GM23338 (cell line): ENCODE results near the gene UBR2. TPM values are rescaled to one million over a fixed set of nuclear protein-coding genes. Genes with fewer than 3 reads are reported as not detected.

Experiments used
- ATAC-seq: fragments of 200-7000 bp; cut with Tn5 transposase; 3 replicates; pipeline ENCODE4 v1.9.1; 2020
- DNase-seq: peaks from one replicate; pipeline ENCODE4 v3.0.0-alpha.2; 2015; ENCODE audit warnings: low spot score
- H2AFZ ChIP-seq: fragments of 200-600 bp; sonication (generic); 2 replicates; pipeline ENCODE4 v1.8.0; 2016; ENCODE audit warnings: antibody characterized with exemption, mild to moderate bottlenecking, moderate library complexity
- H3F3A ChIP-seq: fragments of 200-600 bp; sonication (generic); replicated peaks from 2 replicates; pipeline ENCODE4 v1.8.0; 2017; ENCODE audit warnings: antibody characterized with exemption, mixed run types, low read depth
- H3K27ac ChIP-seq: fragments of 200-600 bp; sonication (generic); 2 replicates; pipeline ENCODE4 v1.6.1; 2016; ENCODE audit warnings: low read depth
- H3K27me3 ChIP-seq: fragments of 200-600 bp; sonication (generic); 2 replicates; pipeline ENCODE4 v1.8.0; 2016; ENCODE audit warnings: mild to moderate bottlenecking, mixed run types, moderate library complexity; ENCODE audit not compliant: insufficient read depth
- H3K36me3 ChIP-seq: fragments of 200-600 bp; sonication (generic); 2 replicates; pipeline ENCODE4 v1.8.0; 2016; ENCODE audit warnings: mild to moderate bottlenecking; ENCODE audit not compliant: insufficient read depth
- H3K4me1 ChIP-seq: fragments of 200-600 bp; sonication (generic); 2 replicates; pipeline ENCODE4 v1.8.0; 2016; ENCODE audit warnings: mild to moderate bottlenecking, moderate library complexity; ENCODE audit not compliant: insufficient read depth
- H3K4me2 ChIP-seq: fragments of 200-600 bp; sonication (generic); 2 replicates; pipeline ENCODE4 v1.7.1; 2017; ENCODE audit warnings: mixed run types
- H3K4me3 ChIP-seq: fragments of 200-600 bp; sonication (generic); 2 replicates; pipeline ENCODE4 v1.6.1; 2016; ENCODE audit warnings: mixed run types
- H3K79me2 ChIP-seq: fragments of 200-600 bp; sonication (generic); replicated peaks from 2 replicates; pipeline ENCODE4 v1.8.0; 2017; ENCODE audit warnings: mild to moderate bottlenecking; ENCODE audit not compliant: insufficient read depth
- H3K9me2 ChIP-seq: fragments of 200-600 bp; sonication (generic); 2 replicates; pipeline ENCODE4 v1.8.0; 2017; ENCODE audit not compliant: insufficient read depth
- H4K20me1 ChIP-seq: fragments of 200-600 bp; sonication (generic); replicated peaks from 2 replicates; pipeline ENCODE4 v1.8.0; 2017; ENCODE audit warnings: mild to moderate bottlenecking; ENCODE audit not compliant: insufficient read depth
- H3K27ac Mint-ChIP-seq: 2 replicates; pipeline ENCODE4 v1.8.0; 2020; ENCODE audit warnings: inconsistent platforms, mild to moderate bottlenecking, moderate library complexity, mixed read lengths
- H3K27me3 Mint-ChIP-seq: 3 replicates; pipeline ENCODE4 v1.8.0; 2022; ENCODE audit warnings: low read depth, mild to moderate bottlenecking, moderate library complexity, mixed read lengths, inconsistent platforms; ENCODE audit not compliant: insufficient read depth, poor library complexity
- H3K36me3 Mint-ChIP-seq: 3 replicates; pipeline ENCODE4 v1.8.0; 2021; ENCODE audit warnings: low read depth, mild to moderate bottlenecking, inconsistent platforms, moderate library complexity, mixed read lengths
- H3K4me1 Mint-ChIP-seq: 3 replicates; pipeline ENCODE4 v1.8.0; 2020; ENCODE audit warnings: mild to moderate bottlenecking, inconsistent platforms, mixed read lengths
- H3K4me3 Mint-ChIP-seq: 3 replicates; pipeline ENCODE4 v1.8.0; 2021; ENCODE audit warnings: moderate library complexity, mild to moderate bottlenecking, inconsistent platforms, mixed read lengths
- H3K9me3 Mint-ChIP-seq: 3 replicates; pipeline ENCODE4 v1.8.0; 2020; ENCODE audit warnings: moderate library complexity, mild to moderate bottlenecking, inconsistent platforms, mixed read lengths
- CREB1 ChIP-seq: fragments of 250-450 bp; sonication (Bioruptor Pico); IDR thresholded peaks from 2 replicates; pipeline ENCODE4 v1.5.0; 2020; ENCODE audit warnings: low read depth, mild to moderate bottlenecking, moderate library complexity
- CTCF ChIP-seq, 2 experiments: fragments of 200-600 bp in 1 of 2; sonication (generic) in 1 of 2; conservative IDR thresholded peaks; 2 replicates each; pipeline versions ENCODE4 v1.5.1 to v1.6.1; 2016 to 2017; ENCODE audit warnings: antibody characterized with exemption in 2 of 2, low read depth in 2 of 2, mild to moderate bottlenecking in 2 of 2, moderate library complexity in 1 of 2
- ETS1 ChIP-seq: IDR thresholded peaks from 2 replicates; pipeline ENCODE4 v1.6.1; 2016; ENCODE audit warnings: antibody characterized with exemption
- EZH2 ChIP-seq: fragments of 200-600 bp; sonication (generic); IDR thresholded peaks from one replicate; pipeline ENCODE4 v1.8.0; 2017; ENCODE audit warnings: antibody characterized with exemption, mild to moderate bottlenecking, low read depth; ENCODE audit not compliant: unreplicated experiment
- EZH2phosphoT487 ChIP-seq: fragments of 200-600 bp; sonication (generic); IDR thresholded peaks from one replicate; pipeline ENCODE4 v1.8.1; 2018; ENCODE audit warnings: antibody characterized with exemption; ENCODE audit not compliant: unreplicated experiment
- JUNB ChIP-seq: IDR thresholded peaks from one replicate; pipeline ENCODE4 v1.6.1; 2016; ENCODE audit warnings: antibody characterized with exemption; ENCODE audit not compliant: unreplicated experiment
- NANOG ChIP-seq: IDR thresholded peaks from 2 replicates; pipeline ENCODE4 v1.6.1; 2016; ENCODE audit warnings: antibody characterized with exemption, borderline replicate concordance
- POLR2AphosphoS5 ChIP-seq: IDR thresholded peaks from 2 replicates; pipeline ENCODE4 v1.6.1; 2016; ENCODE audit warnings: antibody characterized with exemption, low read depth
- REST ChIP-seq: IDR thresholded peaks from one replicate; pipeline ENCODE4 v1.6.1; 2018; ENCODE audit warnings: antibody characterized with exemption; ENCODE audit not compliant: unreplicated experiment
- STAT1 ChIP-seq: IDR thresholded peaks from one replicate; pipeline ENCODE4 v1.6.1; 2016; ENCODE audit warnings: antibody characterized with exemption; ENCODE audit not compliant: unreplicated experiment
- ZNF114 ChIP-seq: fragments of 250-450 bp; sonication (Bioruptor Pico); IDR thresholded peaks from 2 replicates; pipeline ENCODE4 v1.5.0; 2020; ENCODE audit warnings: mild to moderate bottlenecking, moderate library complexity
- ZNF331 ChIP-seq: fragments of 250-450 bp; sonication (Bioruptor Pico); IDR thresholded peaks from 2 replicates; pipeline ENCODE4 v1.5.0; 2020; ENCODE audit warnings: low read depth, mild to moderate bottlenecking, moderate library complexity
- ZNF462 ChIP-seq: fragments of 250-450 bp; sonication (Bioruptor Pico); IDR thresholded peaks from 2 replicates; pipeline ENCODE4 v1.5.0; 2020; ENCODE audit warnings: mild to moderate bottlenecking, moderate library complexity
- polyA plus RNA-seq: library from polyadenylated mRNA; unstranded; fragments of >200 nt; fragmentation: Nextera tagmentation; extraction: Ambion mirVana; gene quantifications from 2 replicates; pipeline ENCODE4 v1.2.1, GENCODE V29; 2016
- total RNA-seq: library from RNA; depleted of rRNA; stranded (reverse); fragments of >200 nt; shearing (Covaris generic); gene quantifications from 2 replicates; pipeline ENCODE4 v1.2.3, GENCODE V29; 2014

UBR2 gene
- total and polyA plus RNA-seq, 2 experiments from 2014 or later, result 6.7 to 21.2 TPM

- Mint-ChIP-seq H3K4me3 (no peak overlapping the region), H3K4me1 (no peaks in the 10 kb centered on the region), H3K9me3 (no peaks in the 10 kb centered on the region), H3K27me3 (peaks cover 9% of the 10 kb centered on the region), H3K27ac (no peak overlapping the region), H3K36me3 (peaks cover 38% of the 10 kb centered on the region)
- no peaks in the 10 kb centered on the region for H3K27me3 ChIP-seq
- no peak overlapping the region for H3K4me3 ChIP-seq
- H3K4me1 ChIP-seq, result no peaks in the 10 kb centered on the region
- no peaks in the 10 kb centered on the region for H3K9me2 ChIP-seq
- H3K27ac ChIP-seq, result no peak overlapping the region
- no peak for TF ChIP-seq REST
- no peak for TF ChIP-seq ZNF462 (CRISPR knock-in tag)
- TF ChIP-seq STAT1, result no peak
- no peak for TF ChIP-seq EZH2
- no peak for TF ChIP-seq CTCF (conservative IDR thresholded peaks at IDR 0.05; ENCODE audit: low read depth in 2 of 2)
- TF ChIP-seq NANOG, result no peak
- TF ChIP-seq JUNB, result no peak
- TF ChIP-seq ETS1, result no peak
- no peak for TF ChIP-seq EZH2phosphoT487
- TF ChIP-seq ZNF114 (CRISPR knock-in tag), result no peak
- no peak for TF ChIP-seq ZNF331
- no peak for TF ChIP-seq POLR2AphosphoS5
- TF ChIP-seq CREB1 (CRISPR knock-in tag), result no peak
- no peak overlapping the region for H3K4me2 ChIP-seq
- no peaks in the 10 kb centered on the region for H4K20me1 ChIP-seq
- DNase-seq (no peak), ATAC-seq (no peak)
- H3K36me3 ChIP-seq, result peaks cover 33% of the 10 kb centered on the region; the same call in 1 of the 2 replicates
- no peaks in the 10 kb centered on the region for H3F3A ChIP-seq
- H3K79me2 ChIP-seq, result no peaks in the 10 kb centered on the region
- H2AFZ ChIP-seq, result no peak overlapping the region
These were observed 130.0 kb downstream of the UBR2 start for GRCh38 chr6:42693725-42694323.
